Measurements from ENCODE around the gene TOX2. TPM values are rescaled to one million over a fixed set of nuclear protein-coding genes. Genes with fewer than 3 reads are reported as not detected.
A peak's percentile ranks its signal among the peaks of the same experiment; 100 is the strongest.

TOX2 gene
- total RNA-seq, 1 experiment from 2014 or later: not detected

GRCh38 chr20:43959920-43960227 lies 45.2 kb downstream of the TOX2 start:
- Mint-ChIP-seq H3K36me3 (ENCODE audit: insufficient read depth, unreplicated experiment) (no peaks in the 10 kb centered on the region), H3K9me3 (ENCODE audit: unreplicated experiment) (peaks cover 17% of the 10 kb centered on the region), H3K27ac (ENCODE audit: unreplicated experiment) (no peak overlapping the region), H3K4me1 (ENCODE audit: low read depth, unreplicated experiment) (no peaks in the 10 kb centered on the region), H3K27me3 (ENCODE audit: insufficient read depth, unreplicated experiment) (peaks cover 7% of the 10 kb centered on the region), H3K4me3 (ENCODE audit: unreplicated experiment) (no peak overlapping the region)
- intact Hi-C loops (cut with micrococcal nuclease; ENCODE audit: unreplicated experiment): no loop called here
- ChIA-PET POLR2A (no interaction called here), CTCF (no interaction called here)
- no peak for TF ChIP-seq CTCF (IDR thresholded peaks at IDR 0.05; ENCODE audit: insufficient read depth in 1 of 2, low read depth in 1 of 2, low read length in 1 of 2, severe bottlenecking in 1 of 2, unreplicated experiment in 1 of 2)
- Histone ChIP-seq H3K4me1 (no peaks in the 10 kb centered on the region; the same call in 1 of the 2 replicates), H3K4me3 (ENCODE audit: low read depth, low read length) (no peak overlapping the region), H3K9me3 (no peaks in the 10 kb centered on the region; the same call in 1 of the 2 replicates), H3K27me3 (replicated peaks; ENCODE audit: control insufficient read depth, insufficient read depth, low read length) (no peaks in the 10 kb centered on the region), H3K36me3 (ENCODE audit: control insufficient read depth, insufficient read depth, low read length) (no peaks in the 10 kb centered on the region)
- BruUV-seq (replicated peaks): no TSS peak
- no peak for DNase-seq

DNA sequence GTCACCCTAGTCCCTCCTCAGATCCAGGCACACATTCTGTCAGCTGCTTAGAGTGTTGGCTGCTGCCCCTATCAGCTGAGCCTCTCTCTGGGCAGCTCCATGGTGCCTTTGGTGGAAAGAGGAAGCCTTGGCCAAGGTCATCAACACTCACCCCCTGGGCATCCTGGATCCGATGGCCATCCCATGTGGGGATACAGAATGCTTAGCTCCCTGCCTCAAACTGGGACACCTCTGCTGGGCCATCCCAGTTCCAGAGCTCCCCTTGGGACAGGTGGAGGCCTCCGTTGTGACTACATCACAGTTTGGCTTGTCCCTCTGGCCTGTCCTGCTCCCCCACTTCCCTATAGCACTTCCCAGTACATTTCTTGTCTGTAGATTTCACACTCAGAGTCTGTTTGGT lies 45.6 kb downstream of the TOX2 start:
- BruUV-seq (replicated peaks): no TSS peak
- Mint-ChIP-seq H3K27ac (ENCODE audit: unreplicated experiment) (no peak overlapping the region), H3K9me3 (ENCODE audit: unreplicated experiment) (peaks cover 17% of the 10 kb centered on the region), H3K4me1 (ENCODE audit: low read depth, unreplicated experiment) (no peaks in the 10 kb centered on the region), H3K27me3 (ENCODE audit: insufficient read depth, unreplicated experiment) (peaks cover 7% of the 10 kb centered on the region), H3K4me3 (ENCODE audit: unreplicated experiment) (no peak overlapping the region), H3K36me3 (ENCODE audit: insufficient read depth, unreplicated experiment) (no peaks in the 10 kb centered on the region)
- TF ChIP-seq CTCF (IDR thresholded peaks at IDR 0.05; ENCODE audit: insufficient read depth in 1 of 2, low read depth in 1 of 2, low read length in 1 of 2, severe bottlenecking in 1 of 2, unreplicated experiment in 1 of 2): no peak
- H3K36me3 ChIP-seq (ENCODE audit: control insufficient read depth, insufficient read depth, low read length): no peaks in the 10 kb centered on the region
- H3K27me3 ChIP-seq (replicated peaks; ENCODE audit: control insufficient read depth, insufficient read depth, low read length): no peaks in the 10 kb centered on the region
- intact Hi-C loops (cut with micrococcal nuclease; ENCODE audit: unreplicated experiment): no loop called here
- H3K4me1 ChIP-seq: no peaks in the 10 kb centered on the region; the same call in 1 of the 2 replicates
- DNase-seq: peak in 1 of 2 experiments; percentile 33
- ChIA-PET POLR2A (no interaction called here), CTCF (no interaction called here)
- H3K4me3 ChIP-seq (ENCODE audit: low read depth, low read length): no peak overlapping the region
- no peaks in the 10 kb centered on the region; the same call in 1 of the 2 replicates for H3K9me3 ChIP-seq

- no peaks in the 10 kb centered on the region for H3K36me3 ChIP-seq (ENCODE audit: control insufficient read depth, insufficient read depth, low read length)
- TF ChIP-seq CTCF (IDR thresholded peaks at IDR 0.05; ENCODE audit: insufficient read depth in 1 of 2, low read depth in 1 of 2, low read length in 1 of 2, severe bottlenecking in 1 of 2, unreplicated experiment in 1 of 2): no peak
- ChIA-PET POLR2A (no interaction called here), CTCF (no interaction called here)
- DNase-seq: peak in 1 of 2 experiments; percentile 18
- H3K4me1 Mint-ChIP-seq (ENCODE audit: low read depth, unreplicated experiment): no peaks in the 10 kb centered on the region
- no TSS peak for BruUV-seq (replicated peaks)
- no peaks in the 10 kb centered on the region for H3K27me3 ChIP-seq (replicated peaks; ENCODE audit: control insufficient read depth, insufficient read depth, low read length)
- peaks cover 7% of the 10 kb centered on the region for H3K27me3 Mint-ChIP-seq (ENCODE audit: insufficient read depth, unreplicated experiment)
- H3K4me3 ChIP-seq (ENCODE audit: low read depth, low read length): no peak overlapping the region
- no peaks in the 10 kb centered on the region for H3K36me3 Mint-ChIP-seq (ENCODE audit: insufficient read depth, unreplicated experiment)
- no peaks in the 10 kb centered on the region; the same call in 1 of the 2 replicates for H3K9me3 ChIP-seq
- H3K4me3 Mint-ChIP-seq (ENCODE audit: unreplicated experiment): no peak overlapping the region
- H3K27ac Mint-ChIP-seq (ENCODE audit: unreplicated experiment): no peak overlapping the region
- no peaks in the 10 kb centered on the region for H3K4me1 ChIP-seq
- peaks cover 17% of the 10 kb centered on the region for H3K9me3 Mint-ChIP-seq (ENCODE audit: unreplicated experiment)
- intact Hi-C loops (cut with micrococcal nuclease; ENCODE audit: unreplicated experiment): no loop called here
Observed at GRCh38 chr20:43961116-43961515, 46.5 kb downstream of the TOX2 start.

All from Caco-2 (cell line).